GM19372 (cell line): Measurements from ENCODE around the gene ANO10.
"Not testable (repeated sequence)": the region's sequence is repeated elsewhere in the genome, so short reads cannot be mapped to it uniquely, and the experiment has no call there.

Experiments
- ATAC-seq: cut with Tn5 transposase; IDR thresholded peaks from one replicate; pipeline ENCODE4 v1.9.1; 2021; ENCODE audit warnings: mild to moderate bottlenecking, low read depth, moderate library complexity; ENCODE audit not compliant: unreplicated experiment

Gene ANO10

GRCh38 chr3:43362183-43362582 lies 259.6 kb downstream of the ANO10 start:
- no peak for ATAC-seq

GRCh38 chr3:43361077-43361476 lies 260.7 kb downstream of the ANO10 start:
- no peak for ATAC-seq

- not testable (repeated sequence) for ATAC-seq
Observed at GRCh38 chr3:43356033-43356432, 265.8 kb downstream of the ANO10 start.

- no peak for ATAC-seq
Observed at GRCh38 chr3:43353923-43354670, 267.7 kb downstream of the ANO10 start.

- ATAC-seq = no peak
Observed at GRCh38 chr3:43353393-43353792, 268.4 kb downstream of the ANO10 start.

GRCh38 chr3:43349716-43350115 lies 272.1 kb downstream of the ANO10 start:
- ATAC-seq = no peak

GRCh38 chr3:43348852-43349574 lies 272.8 kb downstream of the ANO10 start:
- ATAC-seq = no peak

- ATAC-seq = no peak
Observed at GRCh38 chr3:43348350-43348749, 273.5 kb downstream of the ANO10 start.

GRCh38 chr3:43347774-43348173 lies 274.0 kb downstream of the ANO10 start:
- no peak for ATAC-seq

- ATAC-seq = no peak
Observed at GRCh38 chr3:43346978-43347749, 274.6 kb downstream of the ANO10 start.

- no peak for ATAC-seq
Observed at GRCh38 chr3:43345877-43346276, 275.9 kb downstream of the ANO10 start.

- ATAC-seq = no peak
Observed at GRCh38 chr3:43345246-43345645, 276.6 kb downstream of the ANO10 start.

GRCh38 chr3:43344520-43344919 lies 277.3 kb downstream of the ANO10 start:
- ATAC-seq = no peak

- ATAC-seq = no peak
Observed at GRCh38 chr3:43343815-43344214, 278.0 kb downstream of the ANO10 start.

- ATAC-seq = no peak
Observed at GRCh38 chr3:43343185-43343584, 278.6 kb downstream of the ANO10 start.

GRCh38 chr3:43341788-43342187 lies 280.0 kb downstream of the ANO10 start:
- ATAC-seq = no peak

- no peak for ATAC-seq
Observed at GRCh38 chr3:43340403-43340802, 281.4 kb downstream of the ANO10 start.

- ATAC-seq = no peak
Observed at GRCh38 chr3:43338295-43338694, 283.5 kb downstream of the ANO10 start.

GRCh38 chr3:43335799-43336198 lies 286.0 kb downstream of the ANO10 start:
- no peak for ATAC-seq

- ATAC-seq = no peak
Observed at GRCh38 chr3:43334976-43335375, 286.8 kb downstream of the ANO10 start.

GRCh38 chr3:43331381-43331780 lies 290.4 kb downstream of the ANO10 start:
- ATAC-seq = no peak
